ENCODE measurements around the gene TELO2.

The TELO2 gene

GRCh38 chr16:1559446-1559975 lies 66.4 kb downstream of the TELO2 start:
- in situ Hi-C loops (cut with HindIII; ENCODE audit: low pct_ligation_motif_present, low pct_unique_long_range_greater_than_20kb, low sequenced_read_pairs) = no loop called here
- no peak for DNase-seq

All from ACHN (cell line).